GM12891 (cell line): ENCODE data around the gene C6orf52.

Experiments used
- POLR2A ChIP-seq: IDR thresholded peaks from 2 replicates; pipeline ENCODE4 v1.6.1; 2011; ENCODE audit warnings: low read depth, low read length, control low read depth
- SPI1 ChIP-seq: IDR thresholded peaks from 2 replicates; pipeline ENCODE4 v1.6.1; 2011; ENCODE audit warnings: low read depth, low read length, control low read depth
- TAF1 ChIP-seq: IDR thresholded peaks from 2 replicates; pipeline ENCODE4 v1.6.1; 2011; ENCODE audit warnings: low read depth, low read length, control low read depth

DNA sequence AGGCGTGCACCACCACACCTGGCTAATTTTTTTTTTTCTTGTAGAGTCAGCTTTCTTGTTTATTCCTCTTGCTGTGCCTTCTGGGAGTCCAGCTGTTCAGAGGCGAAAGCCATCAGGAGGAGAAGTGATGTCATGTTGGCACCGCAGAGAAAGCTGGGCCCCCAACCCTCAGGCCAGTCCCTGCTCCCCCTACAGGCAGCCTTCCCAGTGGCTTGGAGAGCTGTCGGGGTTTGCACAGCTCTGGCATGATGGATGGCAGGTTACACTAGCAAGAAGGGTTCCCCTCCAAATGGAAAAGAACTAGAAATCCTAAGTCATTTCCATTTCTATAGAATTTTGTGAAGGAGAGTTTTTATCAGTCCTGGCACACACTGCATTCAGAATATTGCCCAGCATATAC is 72.6 kb downstream of the C6orf52 start:
- TF ChIP-seq POLR2A (no peak), SPI1 (no peak), TAF1 (no peak)
